T-cell (primary cell): ENCODE measurements around the gene ENOPH1. TPM values are rescaled to one million over a fixed set of nuclear protein-coding genes. Genes with fewer than 3 reads are reported as not detected.

Experiments
- ATAC-seq, 4 experiments: fragments of 200-7000 bp in 3 of 4; fragments of 150-1000 bp in 1 of 4; cut with Tn5 transposase; replicated peaks in 1 of 4; 1 replicate in 3 of 4; 2 replicates in 1 of 4; pipeline ENCODE4 v1.10.0; 2021; ENCODE audit warnings: moderate library complexity in 3 of 4, mild to moderate bottlenecking in 2 of 4, moderate number of reproducible peaks in 1 of 4
- CTCF ChIA-PET, 2 donors: fragments of 300-600 bp; sonication (Branson Sonifier 250); formaldehyde crosslinking; loops; one replicate each; lab custom pipeline; 2022; ENCODE audit warnings: antibody characterized with exemption in 2 of 2; lab: Charles Lee
- POLR2A ChIA-PET, 2 donors: fragments of 300-600 bp; sonication (Branson Sonifier 250); formaldehyde crosslinking; loops; one replicate each; lab custom pipeline; 2022; ENCODE audit warnings: antibody characterized with exemption in 2 of 2; lab: Charles Lee
- DNase-seq, 35 experiments: peaks; one replicate each; pipeline versions ENCODE4 v3.0.0 to v3.0.0-alpha.2; 2013 to 2023
- H3K27ac ChIP-seq: one replicate; pipeline ENCODE4 v1.5.1; 2013; ENCODE audit warnings: low read length
- H3K27me3 ChIP-seq, 2 experiments: replicated peaks in 1 of 2; 1 replicate in 1 of 2; 2 replicates in 1 of 2; pipeline versions ENCODE4 v1.6.1 to v1.7.0; 2013; ENCODE audit warnings: low read length in 1 of 2, mixed read lengths in 1 of 2; ENCODE audit not compliant: control insufficient read depth in 2 of 2, insufficient read depth in 2 of 2; ENCODE audit errors: extremely low read depth in 1 of 2
- H3K36me3 ChIP-seq, 2 donors: 1 replicate in 1 of 2; 2 replicates in 1 of 2; pipeline versions ENCODE4 v1.6.1 to v1.7.0; 2013; ENCODE audit warnings: low read length in 1 of 2; ENCODE audit not compliant: control insufficient read depth in 2 of 2, insufficient read depth in 1 of 2; ENCODE audit errors: extremely low read depth in 1 of 2
- H3K4me1 ChIP-seq, 2 experiments: 1 replicate in 1 of 2; 2 replicates in 1 of 2; pipeline versions ENCODE4 v1.6.1 to v1.7.0; 2013; ENCODE audit warnings: low read length in 2 of 2, mixed read lengths in 1 of 2; ENCODE audit not compliant: insufficient read depth in 2 of 2, control insufficient read depth in 1 of 2; ENCODE audit errors: extremely low read depth in 1 of 2
- H3K4me3 ChIP-seq, 2 donors: 1 replicate in 1 of 2; 2 replicates in 1 of 2; pipeline versions ENCODE4 v1.5.1 to v1.7.0; 2013; ENCODE audit warnings: mild to moderate bottlenecking in 2 of 2, low read length in 1 of 2, moderate library complexity in 1 of 2; ENCODE audit not compliant: control insufficient read depth in 1 of 2; ENCODE audit errors: extremely low read depth in 1 of 2
- H3K9me3 ChIP-seq: 2 replicates; pipeline ENCODE4 v1.7.0; 2013
- H3K27ac Mint-ChIP-seq, 2 donors: one replicate each; pipeline ENCODE4 v1.8.0; 2020 to 2021; ENCODE audit warnings: mild to moderate bottlenecking in 2 of 2, mixed read lengths in 2 of 2
- H3K27me3 Mint-ChIP-seq, 2 donors: one replicate each; pipeline ENCODE4 v1.8.0; 2021 to 2022; ENCODE audit warnings: mixed read lengths in 2 of 2
- H3K36me3 Mint-ChIP-seq: one replicate; pipeline ENCODE4 v1.8.0; 2021; ENCODE audit warnings: mixed read lengths
- H3K4me1 Mint-ChIP-seq, 3 donors: one replicate each; pipeline ENCODE4 v1.8.0; 2020 to 2022; ENCODE audit warnings: mixed read lengths in 3 of 3, mild to moderate bottlenecking in 1 of 3
- H3K4me3 Mint-ChIP-seq, 3 donors: one replicate each; pipeline ENCODE4 v1.8.0; 2020 to 2022; ENCODE audit warnings: mild to moderate bottlenecking in 3 of 3, mixed read lengths in 3 of 3, moderate library complexity in 3 of 3
- H3K9me3 Mint-ChIP-seq, 3 donors: one replicate each; pipeline ENCODE4 v1.8.0; 2020 to 2022; ENCODE audit warnings: mixed read lengths in 3 of 3
- WGBS: methylation state at CpG from one replicate; pipeline ENCODE4 v1.1.5; 2013; ENCODE audit warnings: missing lambda C conversion rate; ENCODE audit not compliant: insufficient coverage; 5-methylcytosine and 5-hydroxymethylcytosine counted together
- total RNA-seq, 35 experiments: library from RNA in 6 of 35; stranded (reverse) in 6 of 35; fragments of 120-200 nt in 1 of 35; gene quantifications; one replicate each; pipeline versions ENCODE4 v1.2.1 to v1.2.4 and lab custom pipeline; 2013 to 2026

Gene ENOPH1
- total RNA-seq, 5 donors from 2014 or later (not counting 1 experiment from before 2014, with no cell fraction given) = 21.8 to 29.4 (median 25.9) TPM

- H3K4me1 ChIP-seq = no peaks in the 10 kb centered on the region
- Mint-ChIP-seq H3K27ac (no peak overlapping the region), H3K4me1 (no peaks in the 10 kb centered on the region), H3K9me3 (no peaks in the 10 kb centered on the region), H3K4me3 (no peak overlapping the region), H3K36me3 (peaks cover 20% of the 10 kb centered on the region), H3K27me3 (no peaks in the 10 kb centered on the region)
- WGBS = 92% methylated on average over 9 of the region's 14 CpGs
- CTCF ChIA-PET = no interaction called here
- H3K4me3 ChIP-seq = no peak overlapping the region
- peaks cover 0 to 7% of the 10 kb centered on the region in 2 donors for H3K36me3 ChIP-seq
- H3K9me3 ChIP-seq = no peaks in the 10 kb centered on the region
- no peaks in the 10 kb centered on the region for H3K27me3 ChIP-seq
- H3K27ac ChIP-seq = no peak overlapping the region
- POLR2A ChIA-PET = no interaction called here
- no peak for ATAC-seq
- no peak for DNase-seq
Measured at GRCh38 chr4:82484996-82485783, 54.8 kb downstream of the ENOPH1 start.

GRCh38 chr4:82489076-82489475 is 58.7 kb downstream of the ENOPH1 start:
- no CpG with 5 or more reads among the region's 1 CpG for WGBS
- Mint-ChIP-seq H3K4me3 (no peak overlapping the region), H3K4me1 (no peaks in the 10 kb centered on the region), H3K36me3 (peaks cover 7% of the 10 kb centered on the region), H3K27me3 (no peaks in the 10 kb centered on the region), H3K9me3 (no peaks in the 10 kb centered on the region), H3K27ac (no peak overlapping the region)
- no peak for ATAC-seq
- H3K9me3 ChIP-seq = no peaks in the 10 kb centered on the region
- CTCF ChIA-PET = interaction anchor here (0.5 to 0.7 kb wide), 3 partner anchors 236 to 1303 kb away, joined by 3 to 8 read pairs (median 3); no protein-coding TSS in a partner anchor
- no peak overlapping the region for H3K27ac ChIP-seq
- H3K4me1 ChIP-seq = no peaks in the 10 kb centered on the region
- no peaks in the 10 kb centered on the region for H3K36me3 ChIP-seq
- DNase-seq = no peak
- H3K27me3 ChIP-seq = no peaks in the 10 kb centered on the region
- no peak overlapping the region for H3K4me3 ChIP-seq
- POLR2A ChIA-PET = interaction anchor here (0.6 kb wide), 4 partner anchors 41 to 514 kb away, joined by 3 to 7 read pairs (median 4); no protein-coding TSS in a partner anchor

GRCh38 chr4:82489987-82490386 is 59.6 kb downstream of the ENOPH1 start:
- Histone ChIP-seq H3K4me1 (no peaks in the 10 kb centered on the region), H3K27me3 (no peaks in the 10 kb centered on the region), H3K27ac (no peak overlapping the region), H3K9me3 (no peaks in the 10 kb centered on the region), H3K4me3 (no peak overlapping the region), H3K36me3 (no peaks in the 10 kb centered on the region)
- H3K4me1 Mint-ChIP-seq = no peaks in the 10 kb centered on the region
- ChIA-PET CTCF (interaction anchor here in 1 of 2 donors (0.7 kb wide), 1 partner anchor 15 kb away, joined by 3 read pairs; no protein-coding TSS in a partner anchor), POLR2A (no interaction called here)
- no peaks in the 10 kb centered on the region for H3K9me3 Mint-ChIP-seq
- H3K36me3 Mint-ChIP-seq = peaks cover 4% of the 10 kb centered on the region
- H3K27ac Mint-ChIP-seq = no peak overlapping the region
- ATAC-seq (no peak), DNase-seq (no peak)
- 93% methylated on average over 5 of the region's 8 CpGs for WGBS
- H3K4me3 Mint-ChIP-seq = no peak overlapping the region
- no peaks in the 10 kb centered on the region for H3K27me3 Mint-ChIP-seq

DNA sequence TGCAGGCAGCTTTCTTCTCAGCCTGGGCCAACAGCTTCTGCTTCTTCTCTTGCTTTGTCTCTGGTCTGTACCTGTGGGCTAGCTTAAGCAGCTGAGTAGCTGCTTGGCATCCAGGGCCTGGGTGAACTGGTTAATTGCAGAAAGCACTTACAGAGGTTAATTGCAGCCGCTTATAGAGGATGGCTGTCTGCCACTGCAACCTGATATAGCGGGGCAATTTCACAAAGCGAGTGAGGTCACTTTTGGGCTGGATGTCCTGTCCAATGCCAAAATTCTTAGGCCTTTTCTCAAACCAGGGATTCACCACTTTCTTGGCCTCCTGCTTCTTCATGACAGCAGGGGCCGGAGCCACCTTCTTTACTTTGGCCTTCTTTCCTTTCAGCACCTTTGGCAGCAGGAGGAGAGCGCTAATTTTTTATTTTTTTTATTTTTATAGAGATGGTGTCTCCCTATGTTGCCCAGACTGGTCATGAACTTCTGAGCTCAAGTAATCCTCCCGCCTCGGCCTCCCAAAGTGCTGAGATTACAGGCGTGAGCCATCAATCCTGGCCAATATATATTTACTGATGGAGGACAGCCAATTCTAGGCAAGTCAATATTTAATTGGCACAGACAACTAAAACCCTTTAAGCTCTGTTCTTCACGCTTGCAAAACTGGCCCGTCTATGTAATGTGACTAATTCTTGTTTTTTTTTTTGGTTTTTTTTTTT is 61.0 kb downstream of the ENOPH1 start:
- no peaks in the 10 kb centered on the region for H3K4me1 ChIP-seq
- Mint-ChIP-seq H3K27me3 (no peaks in the 10 kb centered on the region), H3K27ac (no peak overlapping the region), H3K4me3 (no peak overlapping the region), H3K4me1 (no peaks in the 10 kb centered on the region), H3K9me3 (no peaks in the 10 kb centered on the region), H3K36me3 (peaks cover 4% of the 10 kb centered on the region)
- ChIA-PET CTCF (interaction anchor here in 1 of 2 donors (0.7 kb wide), 1 partner anchor 27 kb away, joined by 3 read pairs; no protein-coding TSS in a partner anchor), POLR2A (interaction anchor here in 1 of 2 donors (0.7 kb wide), 1 partner anchor 44 kb away, joined by 5 read pairs; no protein-coding TSS in a partner anchor)
- no peaks in the 10 kb centered on the region for H3K27me3 ChIP-seq
- ATAC-seq = no peak
- no peaks in the 10 kb centered on the region for H3K9me3 ChIP-seq
- no peaks in the 10 kb centered on the region for H3K36me3 ChIP-seq
- 100% methylated on average over 3 of the region's 10 CpGs for WGBS
- H3K4me3 ChIP-seq = no peak overlapping the region
- DNase-seq = no peak
- H3K27ac ChIP-seq = no peak overlapping the region

GRCh38 chr4:82493721-82494425 is 63.5 kb downstream of the ENOPH1 start:
- no peaks in the 10 kb centered on the region for H3K36me3 ChIP-seq
- H3K9me3 Mint-ChIP-seq = no peaks in the 10 kb centered on the region
- POLR2A ChIA-PET = no interaction called here
- H3K27ac Mint-ChIP-seq = no peak overlapping the region
- DNase-seq = no peak
- no peaks in the 10 kb centered on the region for H3K9me3 ChIP-seq
- H3K4me3 ChIP-seq = no peak overlapping the region
- no peaks in the 10 kb centered on the region for H3K27me3 Mint-ChIP-seq
- no peaks in the 10 kb centered on the region for H3K27me3 ChIP-seq
- H3K36me3 Mint-ChIP-seq = peaks cover 4% of the 10 kb centered on the region
- ATAC-seq = no peak
- H3K4me1 ChIP-seq = no peaks in the 10 kb centered on the region
- H3K4me1 Mint-ChIP-seq = no peaks in the 10 kb centered on the region
- CTCF ChIA-PET = no interaction called here
- WGBS = 83% methylated on average over 1 of the region's 2 CpGs
- no peak overlapping the region for H3K27ac ChIP-seq
- H3K4me3 Mint-ChIP-seq = no peak overlapping the region

- H3K9me3 Mint-ChIP-seq = no peaks in the 10 kb centered on the region
- Histone ChIP-seq H3K36me3 (no peaks in the 10 kb centered on the region), H3K9me3 (no peaks in the 10 kb centered on the region), H3K4me3 (no peak overlapping the region), H3K27ac (no peak overlapping the region), H3K27me3 (no peaks in the 10 kb centered on the region), H3K4me1 (no peaks in the 10 kb centered on the region)
- ChIA-PET CTCF (no interaction called here), POLR2A (no interaction called here)
- H3K27me3 Mint-ChIP-seq = no peaks in the 10 kb centered on the region
- DNase-seq = no peak
- H3K4me1 Mint-ChIP-seq = no peaks in the 10 kb centered on the region
- no peaks in the 10 kb centered on the region for H3K36me3 Mint-ChIP-seq
- 92% methylated on average over 4 of the region's 4 CpGs for WGBS
- ATAC-seq = no peak
- H3K27ac Mint-ChIP-seq = no peak overlapping the region
- no peak overlapping the region for H3K4me3 Mint-ChIP-seq
Measured at GRCh38 chr4:82495666-82496065, 65.3 kb downstream of the ENOPH1 start.
